H1 (cell line): ENCODE measurements around the gene RNF168. TPM values are rescaled to one million over a fixed set of nuclear protein-coding genes. Genes with fewer than 3 reads are reported as not detected.

Source experiments
- CTCF ChIA-PET: fragments of 300-600 bp; sonication (Branson Sonifier 250); formaldehyde crosslinking; loops from one replicate; lab custom pipeline; 2021; ENCODE audit not compliant: partially characterized antibody; lab: Charles Lee
- POLR2A ChIA-PET: fragments of 300-600 bp; sonication (Branson Sonifier 250); formaldehyde crosslinking; loops from one replicate; lab custom pipeline; 2021; ENCODE audit warnings: inconsistent platforms; ENCODE audit not compliant: partially characterized antibody; lab: Charles Lee
- DNase-seq, 2 experiments: peaks; one replicate each; pipeline versions ENCODE4 v3.0.0 to v3.0.0-alpha.2; 2010 to 2022; ENCODE audit warnings: low spot score in 2 of 2, low read depth in 1 of 2, mixed read lengths in 1 of 2
- FAIRE-seq: peaks from 2 replicates; lab custom pipeline; 2011; peaks lifted over from hg19 to GRCh38; lab: Jason Lieb, UNC
- H2AFZ ChIP-seq: 2 replicates; pipeline ENCODE4 v1.8.1; 2012; ENCODE audit warnings: low read length, inconsistent platforms
- H2AK5ac ChIP-seq: 2 replicates; pipeline ENCODE4 v1.6.1; 2013; ENCODE audit warnings: low read depth, low read length
- H2BK120ac ChIP-seq: replicated peaks from 2 replicates; pipeline ENCODE3; 2013; ENCODE audit warnings: low read depth, low read length, inconsistent platforms
- H2BK12ac ChIP-seq: 2 replicates; pipeline ENCODE4 v1.6.1; 2013; ENCODE audit warnings: low read depth, low read length
- H2BK15ac ChIP-seq: 2 replicates; pipeline ENCODE4 v1.6.1; 2013; ENCODE audit warnings: low read length
- H2BK20ac ChIP-seq: 2 replicates; pipeline ENCODE4 v1.6.1; 2013; ENCODE audit warnings: low read length
- H2BK5ac ChIP-seq: 2 replicates; pipeline ENCODE4 v1.6.1; 2013; ENCODE audit warnings: low read depth, low read length
- H3K14ac ChIP-seq: 2 replicates; pipeline ENCODE4 v1.6.1; 2013; ENCODE audit warnings: inconsistent platforms; ENCODE audit not compliant: insufficient read length
- H3K18ac ChIP-seq: 2 replicates; pipeline ENCODE4 v1.6.1; 2013; ENCODE audit warnings: low read length; ENCODE audit errors: extremely low read depth
- H3K23ac ChIP-seq: 2 replicates; pipeline ENCODE4 v1.6.1; 2013; ENCODE audit warnings: inconsistent platforms; ENCODE audit not compliant: insufficient read length
- H3K23me2 ChIP-seq: 2 replicates; pipeline ENCODE4 v1.6.1; 2013; ENCODE audit warnings: low read depth, low read length
- H3K27ac ChIP-seq: 2 replicates; pipeline ENCODE4 v1.6.1; 2011; ENCODE audit warnings: low read depth, low read length, inconsistent platforms
- H3K27me3 ChIP-seq, 4 experiments: replicated peaks in 1 of 4; 1 replicate in 1 of 4; 2 replicates in 3 of 4; pipeline versions ENCODE4 v1.6.1 to v1.8.1; 2011 to 2013; ENCODE audit warnings: low read length in 3 of 4, mild to moderate bottlenecking in 3 of 4, inconsistent platforms in 2 of 4, mixed read lengths in 2 of 4, moderate library complexity in 1 of 4; ENCODE audit not compliant: control insufficient read depth in 3 of 4, insufficient read depth in 3 of 4; ENCODE audit errors: extremely low read depth in 1 of 4
- H3K36me3 ChIP-seq, 4 experiments: 2 replicates each; pipeline versions ENCODE4 v1.6.1 to v1.8.1; 2011 to 2013; ENCODE audit warnings: mild to moderate bottlenecking in 4 of 4, low read length in 3 of 4, moderate library complexity in 2 of 4, control low read depth in 1 of 4, inconsistent platforms in 1 of 4; ENCODE audit not compliant: insufficient read depth in 4 of 4, control insufficient read depth in 2 of 4
- H3K4ac ChIP-seq: replicated peaks from 2 replicates; pipeline ENCODE3; 2013; ENCODE audit warnings: low read length, low read depth, mixed read lengths, inconsistent platforms; ENCODE audit not compliant: insufficient read length
- H3K4me1 ChIP-seq, 4 experiments: replicated peaks in 1 of 4; 1 replicate in 1 of 4; 2 replicates in 3 of 4; pipeline versions ENCODE4 v1.6.1 to v1.8.1; 2011 to 2013; ENCODE audit warnings: low read length in 3 of 4, inconsistent platforms in 2 of 4, mixed read lengths in 1 of 4; ENCODE audit not compliant: insufficient read depth in 4 of 4, control insufficient read depth in 3 of 4
- H3K4me2 ChIP-seq, 2 experiments: 2 replicates each; pipeline versions ENCODE4 v1.6.1 to v1.8.1; 2011 to 2013; ENCODE audit warnings: low read depth in 2 of 2, low read length in 2 of 2, control low read depth in 1 of 2, inconsistent platforms in 1 of 2, mild to moderate bottlenecking in 1 of 2; ENCODE audit not compliant: insufficient read depth in 1 of 2
- H3K4me3 ChIP-seq, 4 experiments: fragments of 200-600, 300-600 bp in 1 of 4; sonication (generic), shearing (Covaris generic), sonication (Bioruptor Twin) in 1 of 4; 2 replicates each; pipeline versions ENCODE4 v1.5.1 to v1.8.1; 2011 to 2016; ENCODE audit warnings: low read length in 4 of 4, low read depth in 3 of 4, control low read depth in 2 of 4, inconsistent platforms in 2 of 4, mild to moderate bottlenecking in 2 of 4, mixed read lengths in 1 of 4, moderate library complexity in 1 of 4; ENCODE audit not compliant: insufficient read depth in 2 of 4; ENCODE audit errors: extremely low read depth in 1 of 4
- H3K56ac ChIP-seq: replicated peaks from 2 replicates; pipeline ENCODE3; 2013; ENCODE audit warnings: low read depth, mild to moderate bottlenecking, mixed read lengths, low read length, inconsistent platforms; ENCODE audit not compliant: insufficient read length
- H3K79me1 ChIP-seq: 2 replicates; pipeline ENCODE4 v1.6.1; 2013; ENCODE audit warnings: low read depth, low read length, control low read depth
- H3K79me2 ChIP-seq, 2 experiments: 2 replicates each; pipeline versions ENCODE4 v1.6.1 to v1.8.1; 2012 to 2013; ENCODE audit warnings: low read length in 2 of 2, mild to moderate bottlenecking in 2 of 2, inconsistent platforms in 1 of 2; ENCODE audit not compliant: insufficient read depth in 2 of 2, control insufficient read depth in 1 of 2
- H3K9ac ChIP-seq, 4 experiments: replicated peaks in 1 of 4; 1 replicate in 1 of 4; 2 replicates in 3 of 4; pipeline versions ENCODE4 v1.6.1 to v1.8.1; 2011 to 2013; ENCODE audit warnings: low read depth in 3 of 4, low read length in 3 of 4, control low read depth in 2 of 4, mild to moderate bottlenecking in 2 of 4, moderate library complexity in 2 of 4, inconsistent platforms in 1 of 4; ENCODE audit errors: extremely low read depth in 1 of 4
- H3K9me3 ChIP-seq, 2 experiments: 2 replicates each; pipeline versions ENCODE4 v1.6.1 to v1.8.1; 2012 to 2013; ENCODE audit warnings: mild to moderate bottlenecking in 2 of 2, moderate library complexity in 2 of 2, control low read depth in 1 of 2, inconsistent platforms in 1 of 2, low read depth in 1 of 2, low read length in 1 of 2, mixed read lengths in 1 of 2; ENCODE audit not compliant: insufficient read depth in 2 of 2
- H4K20me1 ChIP-seq, 2 experiments: replicated peaks in 1 of 2; 2 replicates each; pipeline versions ENCODE3 to v1.8.1; 2011 to 2013; ENCODE audit warnings: inconsistent platforms in 2 of 2, low read length in 2 of 2, mild to moderate bottlenecking in 1 of 2; ENCODE audit not compliant: insufficient read depth in 2 of 2, control insufficient read depth in 1 of 2
- H4K5ac ChIP-seq: 2 replicates; pipeline ENCODE4 v1.6.1; 2013; ENCODE audit warnings: low read length, low read depth, mixed read lengths, inconsistent platforms; ENCODE audit not compliant: insufficient read length
- H4K8ac ChIP-seq: 2 replicates; pipeline ENCODE4 v1.8.0; 2013; ENCODE audit warnings: mild to moderate bottlenecking, moderate library complexity, low read length, inconsistent platforms; ENCODE audit not compliant: insufficient read depth; ENCODE audit errors: extremely low read depth
- H4K91ac ChIP-seq: replicated peaks from 2 replicates; pipeline ENCODE3; 2013; ENCODE audit warnings: low read length, mixed read lengths, inconsistent platforms; ENCODE audit not compliant: insufficient read length
- CTBP2 ChIP-seq: IDR thresholded peaks from 2 replicates; pipeline ENCODE4 v1.7.0; 2011; ENCODE audit warnings: borderline replicate concordance, mild to moderate bottlenecking, moderate library complexity, mixed read lengths, low read length; ENCODE audit not compliant: insufficient read depth, insufficient read length
- FOSL1 ChIP-seq: IDR thresholded peaks from 2 replicates; pipeline ENCODE4 v1.6.1; 2011; ENCODE audit warnings: mild to moderate bottlenecking, low read depth, low read length, moderate library complexity; ENCODE audit not compliant: insufficient read depth
- HDAC2 ChIP-seq, 2 experiments: fragments of 300-600 bp in 1 of 2; sonication (generic) in 1 of 2; IDR thresholded peaks; 2 replicates each; pipeline ENCODE4 v1.6.1; 2011 to 2012; ENCODE audit warnings: low read depth in 2 of 2, low read length in 2 of 2, mild to moderate bottlenecking in 2 of 2, moderate library complexity in 2 of 2, borderline replicate concordance in 1 of 2, inconsistent platforms in 1 of 2
- JUN ChIP-seq: IDR thresholded peaks from 2 replicates; pipeline ENCODE4 v1.6.1; 2011; ENCODE audit warnings: low read depth, mild to moderate bottlenecking, improper control_type of control experiment, low read length
- MAFK ChIP-seq: IDR thresholded peaks from 2 replicates; pipeline ENCODE4 v1.6.1; 2012; ENCODE audit warnings: low read depth, mild to moderate bottlenecking, improper control_type of control experiment, low read length
- PHF8 ChIP-seq: fragments of 200-600 bp; sonication (generic); conservative IDR thresholded peaks from 2 replicates; pipeline ENCODE4 v1.7.1; 2012; ENCODE audit warnings: low read depth, mild to moderate bottlenecking, inconsistent platforms, low read length, moderate library complexity
- SIRT6 ChIP-seq: IDR thresholded peaks from one replicate; pipeline ENCODE4 v1.7.1; 2012; ENCODE audit warnings: low read length, inconsistent platforms
- TAF1 ChIP-seq: IDR thresholded peaks from 2 replicates; pipeline ENCODE4 v1.6.1; 2011; ENCODE audit warnings: mild to moderate bottlenecking, low read depth, low read length
- TCF12 ChIP-seq: IDR thresholded peaks from 2 replicates; pipeline ENCODE4 v1.6.1; 2011; ENCODE audit warnings: low read depth, mild to moderate bottlenecking, low read length
- ZNF274 ChIP-seq: IDR thresholded peaks from 2 replicates; pipeline ENCODE4 v1.7.0; 2012; ENCODE audit warnings: low read length, borderline replicate concordance; ENCODE audit errors: extremely low read depth
- WGBS, 2 experiments: shearing (Covaris generic) in 1 of 2; methylation state at CpG; one replicate each; pipeline versions ENCODE4 v1.1.6 to v1.1.7; 2013 to 2015; ENCODE audit warnings: low lambda C conversion rate in 2 of 2, mixed read lengths in 2 of 2, inconsistent platforms in 1 of 2, low coverage in 1 of 2, missing lambda C conversion rate in 1 of 2; ENCODE audit not compliant: insufficient replicate concordance in 2 of 2, insufficient coverage in 1 of 2, insufficient read length in 1 of 2; ENCODE audit errors: extremely low coverage in 1 of 2, missing lambda C conversion rate in 1 of 2; 5-methylcytosine and 5-hydroxymethylcytosine counted together
- polyA plus RNA-seq, 7 experiments: library from polyadenylated mRNA; depleted of rRNA in 3 of 7; stranded (reverse) in 5 of 7; unstranded in 2 of 7; fragments of >200 nt in 5 of 7; fragments of 200-250 nt in 2 of 7; gene quantifications; 1 replicate in 5 of 7; 2 replicates in 1 of 7; 4 replicates in 1 of 7; pipeline versions ENCODE4 v1.2.1 to v1.2.3, GENCODE V29; 2011 to 2013; ENCODE audit warnings: missing spikeins in 2 of 7, mixed read lengths in 2 of 7
- total RNA-seq: library from RNA; stranded (reverse); fragmentation: NEBNext Ultra II Directional; extraction: Animal tissue kit (Norgen Biotek cat#: 25700); gene quantifications from 2 replicates; pipeline ENCODE4 v1.2.1, GENCODE V29; 2021
- TF ChIP-seq, protein P1 (sequence below), 3 experiments: IDR thresholded peaks; 1 replicate in 2 of 3; 2 replicates in 1 of 3; pipeline versions ENCODE4 v1.5.1 to v1.6.1; 2011; ENCODE audit warnings: low read length in 3 of 3, mild to moderate bottlenecking in 3 of 3, inconsistent platforms in 2 of 3, low read depth in 1 of 3, moderate library complexity in 1 of 3; ENCODE audit not compliant: insufficient read depth in 1 of 3; ENCODE audit errors: control extremely low read depth in 1 of 3

RNF168 gene
- total and polyA plus RNA-seq, 2 of the 8 experiments (the other 6 are each of a cell fraction or from before 2014, with no cell fraction given) = 6.3 to 63.5 TPM

GRCh38 chr3:196546537-196546936, 43.0 kb upstream of the RNF168 start:
- H4K5ac ChIP-seq = no peak overlapping the region
- H3K23me2 ChIP-seq = no peaks in the 10 kb centered on the region
- CTCF ChIA-PET = interaction anchor here (1.0 to 2.4 kb wide), 5 partner anchors 8 to 25 kb away, joined by 3 to 7 read pairs (median 5); no protein-coding TSS in a partner anchor
- H4K91ac ChIP-seq = no peak overlapping the region
- 85% methylated on average over 5 of the region's 5 CpGs; no CpG with 5 or more reads in 1 of the 2 experiments for WGBS, 2 experiments
- FAIRE-seq (no peak), DNase-seq (no peak)
- no peak overlapping the region for H3K14ac ChIP-seq
- no peak overlapping the region for H4K8ac ChIP-seq
- no peak overlapping the region for H3K18ac ChIP-seq
- H3K9ac ChIP-seq = no peak overlapping the region
- no peak overlapping the region for H2BK120ac ChIP-seq
- H3K56ac ChIP-seq = no peak overlapping the region
- H3K27ac ChIP-seq = no peak overlapping the region
- H2BK15ac ChIP-seq = no peak overlapping the region
- H2BK20ac ChIP-seq = no peak overlapping the region
- no peak overlapping the region for H3K23ac ChIP-seq
- peaks cover 11 to 12% of the 10 kb centered on the region in 2 experiments for H3K9me3 ChIP-seq
- POLR2A ChIA-PET = interaction anchor here (1.0 kb wide), 1 partner anchor 13 kb away, joined by 3 read pairs; no protein-coding TSS in a partner anchor
- no peak overlapping the region for H2AFZ ChIP-seq
- H3K79me1 ChIP-seq = no peaks in the 10 kb centered on the region
- peaks cover 0 to 2% (median 0%) of the 10 kb centered on the region in 4 experiments; a peak in 1 of 7 replicates for H3K27me3 ChIP-seq
- H2BK5ac ChIP-seq = no peak overlapping the region
- H2AK5ac ChIP-seq = no peak overlapping the region
- H3K4me1 ChIP-seq = no peaks in the 10 kb centered on the region
- no peak overlapping the region for H2BK12ac ChIP-seq
- H3K36me3 ChIP-seq = no peaks in the 10 kb centered on the region
- no peak overlapping the region for H3K4ac ChIP-seq
- no peaks in the 10 kb centered on the region for H4K20me1 ChIP-seq
- H3K4me3 ChIP-seq = no peak overlapping the region
- H3K79me2 ChIP-seq = no peaks in the 10 kb centered on the region
- H3K4me2 ChIP-seq = no peak overlapping the region
- TF ChIP-seq SIRT6 = no peak
- no peak for TF ChIP-seq FOSL1
- TF ChIP-seq CTBP2 = no peak
- TF ChIP-seq MAFK = no peak
- TF ChIP-seq TAF1 = no peak
- no peak for TF ChIP-seq ZNF274
- no peak for TF ChIP-seq HDAC2 (IDR thresholded peaks at IDR 0.05; ENCODE audit: borderline replicate concordance in 1 of 2, low read depth in 2 of 2, low read length in 2 of 2)
- TF ChIP-seq JUN = no peak
- no peak for TF ChIP-seq PHF8
- no peak for TF ChIP-seq TCF12
- TF ChIP-seq, protein P1, sequence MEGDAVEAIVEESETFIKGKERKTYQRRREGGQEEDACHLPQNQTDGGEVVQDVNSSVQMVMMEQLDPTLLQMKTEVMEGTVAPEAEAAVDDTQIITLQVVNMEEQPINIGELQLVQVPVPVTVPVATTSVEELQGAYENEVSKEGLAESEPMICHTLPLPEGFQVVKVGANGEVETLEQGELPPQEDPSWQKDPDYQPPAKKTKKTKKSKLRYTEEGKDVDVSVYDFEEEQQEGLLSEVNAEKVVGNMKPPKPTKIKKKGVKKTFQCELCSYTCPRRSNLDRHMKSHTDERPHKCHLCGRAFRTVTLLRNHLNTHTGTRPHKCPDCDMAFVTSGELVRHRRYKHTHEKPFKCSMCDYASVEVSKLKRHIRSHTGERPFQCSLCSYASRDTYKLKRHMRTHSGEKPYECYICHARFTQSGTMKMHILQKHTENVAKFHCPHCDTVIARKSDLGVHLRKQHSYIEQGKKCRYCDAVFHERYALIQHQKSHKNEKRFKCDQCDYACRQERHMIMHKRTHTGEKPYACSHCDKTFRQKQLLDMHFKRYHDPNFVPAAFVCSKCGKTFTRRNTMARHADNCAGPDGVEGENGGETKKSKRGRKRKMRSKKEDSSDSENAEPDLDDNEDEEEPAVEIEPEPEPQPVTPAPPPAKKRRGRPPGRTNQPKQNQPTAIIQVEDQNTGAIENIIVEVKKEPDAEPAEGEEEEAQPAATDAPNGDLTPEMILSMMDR (IDR thresholded peaks at IDR 0.05; ENCODE audit: control extremely low read depth in 1 of 3, insufficient read depth in 1 of 3, low read depth in 1 of 3, low read length in 3 of 3) = no peak
